HEK293T (cell line): ENCODE data around the gene LHPP.

Experiments used
- CTCF ChIA-PET: fragments of 350-600 bp; formaldehyde crosslinking; extraction: SDS; loops from one replicate; lab custom pipeline; 2021; ENCODE audit warnings: antibody characterized with exemption, inconsistent platforms; lab: Yijun Ruan, JAX
- POLR2A ChIA-PET: fragments of 350-600 bp; formaldehyde crosslinking; extraction: SDS; loops from one replicate; lab custom pipeline; 2020; ENCODE audit warnings: antibody characterized with exemption, inconsistent platforms; lab: Yijun Ruan, JAX
- DNase-seq: peaks from one replicate; pipeline ENCODE4 v3.0.0; 2012; ENCODE audit warnings: mixed read lengths; ENCODE audit errors: extremely low spot score
- ARNT ChIP-seq: fragments of 450-650 bp; IDR thresholded peaks from 2 replicates; pipeline ENCODE4 v1.6.1; 2017; ENCODE audit warnings: mild to moderate bottlenecking
- BHLHE40 ChIP-seq: fragments of 450-650 bp; IDR thresholded peaks from 2 replicates; pipeline ENCODE4 v1.6.1; 2016; ENCODE audit warnings: mild to moderate bottlenecking, moderate library complexity, borderline replicate concordance
- CTBP1 ChIP-seq: fragments of 450-650 bp; IDR thresholded peaks from 2 replicates; pipeline ENCODE4 v1.6.1; 2016; ENCODE audit warnings: borderline replicate concordance
- ELF4 ChIP-seq: fragments of 450-650 bp; IDR thresholded peaks from 2 replicates; pipeline ENCODE4 v1.6.1; 2017; ENCODE audit warnings: antibody characterized with exemption
- FOXA1 ChIP-seq: fragments of 450-650 bp; IDR thresholded peaks from 2 replicates; pipeline ENCODE4 v1.6.1; 2016; ENCODE audit warnings: mild to moderate bottlenecking
- FOXK2 ChIP-seq: fragments of 450-650 bp; IDR thresholded peaks from 2 replicates; pipeline ENCODE4 v1.6.1; 2016; ENCODE audit warnings: mild to moderate bottlenecking
- FOXM1 ChIP-seq: fragments of 450-650 bp; IDR thresholded peaks from 2 replicates; pipeline ENCODE4 v1.6.1; 2017; ENCODE audit warnings: mild to moderate bottlenecking, borderline replicate concordance
- HDGF ChIP-seq: fragments of 450-650 bp; IDR thresholded peaks from 2 replicates; pipeline ENCODE4 v1.6.1; 2017; ENCODE audit warnings: antibody characterized with exemption, borderline replicate concordance
- L3MBTL2 ChIP-seq: fragments of 450-650 bp; conservative IDR thresholded peaks from 2 replicates; pipeline ENCODE4 v1.6.1; 2016; ENCODE audit warnings: mild to moderate bottlenecking
- LEF1 ChIP-seq: fragments of 450-650 bp; IDR thresholded peaks from 2 replicates; pipeline ENCODE4 v1.6.1; 2017; ENCODE audit warnings: mild to moderate bottlenecking, borderline replicate concordance
- NFRKB ChIP-seq: fragments of 450-650 bp; IDR thresholded peaks from 2 replicates; pipeline ENCODE4 v1.6.1; 2016; ENCODE audit warnings: mild to moderate bottlenecking, moderate library complexity
- PKNOX1 ChIP-seq: fragments of 450-650 bp; IDR thresholded peaks from 2 replicates; pipeline ENCODE4 v1.6.1; 2016
- SP1 ChIP-seq: fragments of 450-650 bp; IDR thresholded peaks from 2 replicates; pipeline ENCODE4 v1.6.1; 2017
- SUZ12 ChIP-seq: fragments of 450-650 bp; IDR thresholded peaks from 2 replicates; pipeline ENCODE4 v1.6.1; 2016; ENCODE audit warnings: mild to moderate bottlenecking
- TARDBP ChIP-seq: fragments of 450-650 bp; IDR thresholded peaks from 2 replicates; pipeline ENCODE4 v1.6.1; 2016
- ZNF384 ChIP-seq: fragments of 450-650 bp; IDR thresholded peaks from 2 replicates; pipeline ENCODE4 v1.6.1; 2016

Gene LHPP

GRCh38 chr10:124484661-124485060, 23.0 kb downstream of the LHPP start:
- TF ChIP-seq L3MBTL2 (no peak), BHLHE40 (no peak), CTBP1 (no peak), SUZ12 (no peak), PKNOX1 (no peak), NFRKB (no peak), FOXM1 (no peak), SP1 (no peak), FOXK2 (no peak), HDGF (no peak)
- ChIA-PET POLR2A (no interaction called here), CTCF (interaction anchor here (0.9 kb wide), 1 partner anchor 12 kb away, joined by 3 read pairs; no protein-coding TSS in a partner anchor)
- DNase-seq, result no peak

- no peak for DNase-seq
- ChIA-PET CTCF (no interaction called here), POLR2A (no interaction called here)
- TF ChIP-seq ARNT, result no peak
- no peak for TF ChIP-seq ZNF384
- TF ChIP-seq LEF1, result no peak
- no peak for TF ChIP-seq L3MBTL2
- no peak for TF ChIP-seq TARDBP
- TF ChIP-seq BHLHE40, result no peak
- TF ChIP-seq NFRKB, result no peak
- no peak for TF ChIP-seq HDGF
- TF ChIP-seq PKNOX1, result no peak
- TF ChIP-seq FOXA1, result no peak
- no peak for TF ChIP-seq FOXM1
- no peak for TF ChIP-seq CTBP1
- TF ChIP-seq SUZ12, result no peak
- TF ChIP-seq FOXK2, result no peak
- TF ChIP-seq SP1, result no peak
- no peak for TF ChIP-seq ELF4
Observed at GRCh38 chr10:124486635-124487034, 25.0 kb downstream of the LHPP start.

GRCh38 chr10:124491105-124491504, 29.5 kb downstream of the LHPP start:
- ChIA-PET CTCF (no interaction called here), POLR2A (no interaction called here)
- no peak for DNase-seq
- TF ChIP-seq FOXA1 (no peak), FOXK2 (no peak), PKNOX1 (no peak), BHLHE40 (no peak), TARDBP (no peak), HDGF (no peak), ZNF384 (no peak), ELF4 (no peak), LEF1 (no peak), FOXM1 (no peak)

- CTCF ChIA-PET, result no interaction called here
Observed at GRCh38 chr10:124492266-124492665, 30.6 kb downstream of the LHPP start.

GRCh38 chr10:124493214-124493882, 31.7 kb downstream of the LHPP start:
- POLR2A ChIA-PET, result no interaction called here
- no peak for DNase-seq
- TF ChIP-seq L3MBTL2 (no peak), PKNOX1 (peak; percentile 47; the same call in 1 of the 2 replicates)
- CTCF ChIA-PET, result no interaction called here

More at GRCh38 chr10:124492266-124492665, 30.6 kb downstream of the LHPP start:
- DNase-seq, result no peak
- no peak for TF ChIP-seq SUZ12
- no peak for TF ChIP-seq SP1
- TF ChIP-seq ELF4, result no peak
- TF ChIP-seq HDGF, result no peak
- TF ChIP-seq CTBP1, result no peak
- no peak for TF ChIP-seq PKNOX1
- TF ChIP-seq FOXK2, result no peak
- no peak for TF ChIP-seq ARNT
- TF ChIP-seq BHLHE40, result no peak
- no peak for TF ChIP-seq TARDBP
- TF ChIP-seq NFRKB, result no peak
- no peak for TF ChIP-seq FOXA1
- no peak for TF ChIP-seq FOXM1
- TF ChIP-seq LEF1, result no peak
- TF ChIP-seq L3MBTL2, result no peak
- TF ChIP-seq ZNF384, result no peak
- POLR2A ChIA-PET, result no interaction called here
